Stimulated activated CD8-positive, alpha-beta memory T cell treated with anti-CD3 and anti-CD28 coated beads, Interleukin-4, amount 100 ng/mL, for 48 hours (primary cell): ENCODE measurements around the gene KPNA3.
"Not testable (repeated sequence)": the region's sequence is repeated elsewhere in the genome, so short reads cannot be mapped to it uniquely, and the experiment has no call there.

Experiments
- DNase-seq: peaks from one replicate; pipeline ENCODE4 v3.0.0-alpha.2; 2020

Gene KPNA3

GRCh38 chr13:49803047-49803446 is 10.6 kb upstream of the KPNA3 start:
- DNase-seq = not testable (repeated sequence)

- DNase-seq = no peak
These were observed 9.9 kb upstream of the KPNA3 start for GRCh38 chr13:49802426-49802825.

- DNase-seq = peak; percentile 64
These were observed 552 bp downstream of the KPNA3 start for GRCh38 chr13:49791711-49792549.

- DNase-seq = no peak
These were observed 1.2 kb downstream of the KPNA3 start for GRCh38 chr13:49791315-49791710.

- no peak for DNase-seq
These were observed 2.5 kb downstream of the KPNA3 start for GRCh38 chr13:49789968-49790367.

- DNase-seq = no peak
These were observed 6.0 kb downstream of the KPNA3 start for GRCh38 chr13:49786401-49787008.

GRCh38 chr13:49784886-49785570 is 7.5 kb downstream of the KPNA3 start:
- DNase-seq = no peak

GRCh38 chr13:49783865-49784264 is 8.6 kb downstream of the KPNA3 start:
- no peak for DNase-seq

GRCh38 chr13:49782784-49783183 is 9.7 kb downstream of the KPNA3 start:
- DNase-seq = no peak

GRCh38 chr13:49781806-49782205 is 10.7 kb downstream of the KPNA3 start:
- DNase-seq = no peak

GRCh38 chr13:49779721-49780120 is 12.8 kb downstream of the KPNA3 start:
- no peak for DNase-seq

- no peak for DNase-seq
These were observed 14.5 kb downstream of the KPNA3 start for GRCh38 chr13:49777746-49778614.

GRCh38 chr13:49776871-49777270 is 15.6 kb downstream of the KPNA3 start:
- no peak for DNase-seq

- DNase-seq = no peak
These were observed 18.0 kb downstream of the KPNA3 start for GRCh38 chr13:49774376-49775005.

GRCh38 chr13:49772828-49773227 is 19.7 kb downstream of the KPNA3 start:
- no peak for DNase-seq

GRCh38 chr13:49761811-49762210 is 30.7 kb downstream of the KPNA3 start:
- not testable (repeated sequence) for DNase-seq

GRCh38 chr13:49760558-49760957 is 31.9 kb downstream of the KPNA3 start:
- DNase-seq = peak; percentile 30

GRCh38 chr13:49759503-49759902 is 33.0 kb downstream of the KPNA3 start:
- DNase-seq = no peak

- no peak for DNase-seq
These were observed 36.2 kb downstream of the KPNA3 start for GRCh38 chr13:49756263-49756662.

- DNase-seq = no peak
These were observed 38.3 kb downstream of the KPNA3 start for GRCh38 chr13:49754146-49754545.

GRCh38 chr13:49749848-49750247 is 42.6 kb downstream of the KPNA3 start:
- DNase-seq = no peak

- no peak for DNase-seq
These were observed 46.4 kb downstream of the KPNA3 start for GRCh38 chr13:49746111-49746510.
